Measurements from ENCODE around the gene TNS4.

The TNS4 gene

GRCh38 chr17:40443196-40443987 lies 58.0 kb downstream of the TNS4 start, which contains the start of gene IGFBP4:
Gene IGFBP4, plus strand, starts transcription at chr17:40443450. Its CDS starts 286 bp downstream, at chr17:40443736.
- peak; percentile 13 to 56 (median 40) for DNase-seq (ENCODE audit: low read depth in 3 of 3, low spot score in 1 of 3)

GRCh38 chr17:40442392-40443195 lies 58.8 kb downstream of the TNS4 start:
- DNase-seq (ENCODE audit: low read depth in 3 of 3, low spot score in 1 of 3) = no peak

GRCh38 chr17:40440166-40440565 lies 61.3 kb downstream of the TNS4 start:
- DNase-seq (ENCODE audit: low read depth in 3 of 3, low spot score in 1 of 3) = no peak

GRCh38 chr17:40437095-40437732 lies 64.2 kb downstream of the TNS4 start:
- DNase-seq (ENCODE audit: low read depth in 3 of 3, low spot score in 1 of 3) = no peak

- DNase-seq (ENCODE audit: low read depth in 3 of 3, low spot score in 1 of 3) = no peak
These were observed 64.8 kb downstream of the TNS4 start for GRCh38 chr17:40436636-40437035.

GRCh38 chr17:40433551-40434415 lies 67.6 kb downstream of the TNS4 start:
- no peak for DNase-seq (ENCODE audit: low read depth in 3 of 3, low spot score in 1 of 3)

- DNase-seq (ENCODE audit: low read depth in 3 of 3, low spot score in 1 of 3) = no peak
These were observed 68.4 kb downstream of the TNS4 start for GRCh38 chr17:40432864-40433528.

GRCh38 chr17:40431231-40431602 lies 70.2 kb downstream of the TNS4 start:
- no peak for DNase-seq (ENCODE audit: low read depth in 3 of 3, low spot score in 1 of 3)

GRCh38 chr17:40430272-40431230 lies 70.9 kb downstream of the TNS4 start:
- DNase-seq (ENCODE audit: low read depth in 3 of 3, low spot score in 1 of 3) = no peak

GRCh38 chr17:40427002-40427491 lies 74.4 kb downstream of the TNS4 start:
- DNase-seq (ENCODE audit: low read depth in 3 of 3, low spot score in 1 of 3) = no peak
